Globus pallidus (tissue), 1 donor: Measurements from ENCODE around the gene CAPSL.
"Not testable (repeated sequence)": the region's sequence is repeated elsewhere in the genome, so short reads cannot be mapped to it uniquely, and the experiment has no call there.

Experiments
- DNase-seq: peaks from one replicate; pipeline ENCODE4 v3.0.0-alpha.2; 2015; ENCODE audit warnings: low spot score

Gene CAPSL

DNA sequence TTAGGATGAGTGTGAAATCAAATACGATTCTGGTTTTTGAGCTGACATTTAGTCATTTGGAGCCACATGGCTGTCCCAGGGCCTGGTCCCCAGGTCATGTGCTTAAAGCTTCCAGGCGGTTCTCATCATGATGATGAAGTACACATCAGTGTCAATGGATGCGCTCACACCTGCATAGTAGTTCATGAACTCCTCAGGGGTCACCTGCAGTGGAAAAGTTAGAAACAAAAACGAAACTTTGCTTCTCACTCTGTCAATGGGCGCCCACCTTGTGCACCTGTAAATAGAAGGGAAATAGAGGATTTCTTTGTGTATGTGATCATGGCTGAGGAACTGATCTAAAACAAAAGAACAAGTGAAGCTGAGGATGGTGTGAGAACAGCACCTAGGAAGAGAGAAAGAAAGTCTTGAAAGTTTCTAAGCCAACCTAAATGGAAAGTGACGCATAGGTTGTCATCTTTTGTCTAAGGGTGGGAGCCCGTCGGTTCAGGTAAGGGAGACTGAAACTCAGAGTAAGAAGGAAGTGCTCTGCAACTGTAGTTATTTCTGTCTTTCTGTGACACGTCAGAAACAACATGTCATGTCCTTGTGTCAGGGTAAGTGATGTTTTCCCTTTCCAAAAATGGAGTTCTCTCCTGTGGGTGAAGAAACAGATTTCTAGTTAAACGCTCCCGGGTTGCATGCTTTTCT lies 33.8 kb downstream of the CAPSL start:
- DNase-seq = no peak

DNA sequence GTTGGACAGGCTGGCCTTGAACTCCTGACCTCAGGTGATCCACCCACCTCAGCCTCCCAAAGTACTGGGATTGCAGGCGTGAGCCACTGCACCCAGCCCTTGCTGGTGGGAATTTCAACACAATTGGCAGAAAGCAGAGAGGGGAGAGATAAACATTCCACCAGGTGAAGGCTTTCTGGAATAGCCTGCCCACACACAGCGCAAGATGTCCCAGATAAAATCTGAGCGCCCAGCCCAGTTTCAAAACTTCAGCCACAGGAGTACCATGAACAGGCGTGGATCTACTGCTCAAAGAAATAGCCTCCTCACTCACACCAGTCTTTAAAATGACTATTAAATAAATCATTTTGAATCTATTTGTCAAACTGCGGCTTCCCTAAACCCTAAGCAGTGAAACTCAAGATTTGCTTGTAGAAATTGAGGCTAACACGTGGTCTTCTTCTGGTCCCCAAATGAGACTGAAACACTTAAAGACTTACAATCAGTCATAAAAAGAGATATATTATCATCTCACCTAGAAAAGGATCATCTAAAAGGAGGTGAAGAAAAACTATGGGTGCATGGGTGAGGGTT lies 34.7 kb downstream of the CAPSL start:
- DNase-seq = no peak

DNA sequence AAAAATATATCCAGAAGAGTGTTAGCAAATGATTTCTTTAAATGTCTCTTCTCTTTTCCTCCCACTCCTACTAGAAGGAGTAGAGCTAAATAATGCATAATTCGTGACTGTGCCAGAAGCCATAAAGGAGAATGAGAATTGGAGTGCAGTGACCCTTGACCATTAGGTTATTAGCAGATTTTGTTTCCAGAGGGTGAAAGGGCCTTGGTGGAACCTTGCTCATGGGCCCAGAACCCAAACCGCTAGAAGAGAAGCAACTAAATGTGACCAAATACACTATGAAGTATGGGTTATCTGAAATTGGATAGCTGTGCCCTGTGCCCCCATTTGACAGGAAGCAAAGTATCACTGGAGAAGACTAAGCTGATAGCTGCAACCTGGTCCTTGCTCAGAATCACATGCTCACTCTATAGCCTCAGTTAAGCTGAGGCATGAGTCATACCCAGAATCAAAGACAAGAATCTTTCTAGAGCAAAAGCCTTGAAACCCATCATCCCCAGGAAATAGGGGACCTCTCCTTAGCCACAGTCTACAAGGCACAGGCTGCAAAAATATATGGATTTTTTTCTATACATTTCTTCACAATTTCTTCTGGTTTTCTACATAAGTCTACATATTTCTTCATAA lies 36.3 kb downstream of the CAPSL start:
- DNase-seq = no peak

DNA sequence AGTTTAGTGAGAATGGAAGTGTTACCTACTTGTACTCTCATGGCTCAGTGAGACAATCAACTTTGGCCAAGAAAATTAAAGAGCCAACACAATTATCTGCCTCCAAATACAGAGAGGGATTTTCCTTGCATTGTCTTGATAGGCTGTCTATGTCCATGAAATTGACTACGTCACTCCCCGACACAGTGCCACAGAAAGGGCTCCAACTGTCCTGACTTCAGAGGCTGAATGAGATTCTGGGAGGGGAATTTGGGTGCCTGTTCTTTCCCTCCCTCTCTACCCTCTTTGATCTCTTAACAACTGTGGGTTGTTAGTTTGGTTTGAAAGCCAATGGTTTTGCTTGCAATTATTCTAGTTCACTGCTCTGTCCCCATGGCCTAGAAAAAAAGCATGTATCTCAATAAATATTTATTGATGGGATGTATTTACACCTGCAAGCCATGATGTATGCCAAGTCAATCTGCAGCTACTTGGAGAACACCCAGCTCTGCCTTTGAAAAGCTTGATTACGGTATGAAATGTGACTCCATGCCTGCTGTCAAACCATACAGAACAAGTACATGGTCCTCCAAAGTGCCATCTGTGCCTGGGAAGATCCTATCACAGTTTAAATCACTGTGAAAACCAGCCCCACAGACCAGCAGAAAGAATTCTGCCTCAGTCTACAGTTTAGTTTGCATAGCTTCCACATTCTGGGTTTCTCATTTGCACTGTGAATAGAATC lies 37.3 kb downstream of the CAPSL start:
- DNase-seq = no peak

DNA sequence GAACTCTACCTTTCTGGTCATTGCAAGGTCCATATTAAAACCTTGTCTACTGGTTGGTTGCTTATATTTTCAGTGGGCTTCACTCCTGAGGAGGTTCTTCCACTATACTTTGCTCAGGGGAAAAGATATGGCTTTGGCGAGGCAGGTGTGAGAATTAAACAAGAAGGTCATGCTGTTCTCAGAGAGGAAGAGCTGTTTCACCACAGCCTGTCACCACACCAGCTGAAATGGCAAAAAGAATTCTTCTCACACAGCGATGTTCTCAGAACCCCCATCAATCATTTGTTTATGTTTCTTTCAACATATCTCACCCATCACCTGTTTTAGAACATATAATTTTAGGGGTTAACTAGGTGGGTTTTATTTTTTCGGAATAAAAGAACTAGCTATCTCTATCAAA lies 38.6 kb downstream of the CAPSL start:
- DNase-seq = no peak

DNA sequence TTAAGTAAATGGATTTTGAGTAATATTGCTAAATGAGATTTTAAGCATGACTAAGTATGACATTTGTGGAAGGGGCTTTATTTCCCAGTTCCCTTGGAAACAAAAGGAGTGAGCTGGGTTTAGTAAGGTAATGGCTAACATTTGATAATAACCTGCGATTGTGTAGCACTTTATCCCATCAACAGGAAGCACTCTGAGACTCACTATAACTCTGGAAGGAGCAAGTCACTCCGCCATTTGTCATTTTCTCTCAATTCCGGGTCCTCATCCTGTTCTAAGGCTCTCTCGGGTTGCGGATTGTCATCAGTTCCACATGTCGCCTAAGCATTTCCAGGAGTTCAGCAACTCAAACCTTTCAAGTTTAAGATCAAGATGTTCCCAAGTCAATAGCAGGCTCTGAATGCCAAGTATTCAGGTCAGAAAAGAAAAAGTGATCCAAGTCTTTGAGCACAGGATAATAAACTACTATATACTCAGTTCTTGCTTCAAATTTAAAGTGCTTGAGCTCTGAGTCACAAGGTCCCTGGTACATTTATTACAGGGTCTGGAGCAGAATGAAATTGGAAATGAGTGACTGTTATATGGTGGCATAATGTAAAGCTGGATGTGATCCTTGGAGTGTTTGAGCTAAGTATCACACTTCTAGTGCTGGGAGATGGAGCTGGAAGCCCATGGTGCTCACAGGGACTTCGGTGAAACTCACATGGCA lies 39.3 kb downstream of the CAPSL start:
- no peak for DNase-seq

DNA sequence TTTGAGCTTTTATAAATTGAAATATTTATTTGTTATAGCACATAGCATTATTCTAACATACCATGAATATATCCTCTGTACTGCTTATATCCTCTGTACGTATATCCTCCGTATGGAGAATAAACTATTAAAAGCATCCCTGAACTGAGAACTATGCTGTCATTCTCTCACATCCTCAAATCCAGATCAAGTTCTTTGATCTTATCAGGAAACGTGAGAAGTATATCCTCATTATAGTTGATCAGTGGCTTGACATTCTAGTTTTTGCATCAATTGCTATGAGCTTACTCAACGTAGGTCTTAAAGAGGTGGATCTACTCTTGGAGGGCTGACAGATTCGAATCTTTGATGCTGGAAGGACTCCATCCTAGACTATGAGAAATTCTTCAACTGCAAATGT lies 44.3 kb downstream of the CAPSL start:
- DNase-seq = no peak

DNA sequence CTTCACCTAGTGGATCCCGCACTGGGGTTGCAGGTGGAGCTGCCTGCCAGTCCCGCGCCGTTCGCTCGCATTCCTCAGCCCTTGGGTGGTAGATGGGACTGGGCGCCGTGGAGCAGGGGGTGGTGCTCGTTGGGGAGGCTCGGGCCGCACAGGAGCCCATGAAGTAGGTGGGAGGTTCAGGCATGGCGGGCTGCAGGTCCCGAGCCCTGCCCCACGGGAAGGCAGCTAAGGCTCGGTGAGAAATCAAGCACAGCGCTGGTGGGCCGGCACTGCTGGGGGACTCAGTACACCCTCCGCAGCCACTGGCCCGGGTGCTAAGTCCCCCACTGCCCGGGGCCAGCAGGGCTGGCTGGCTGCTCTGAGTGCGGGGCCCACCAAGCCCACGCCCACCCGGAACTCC lies 45.6 kb downstream of the CAPSL start:
- not testable (repeated sequence) for DNase-seq

DNA sequence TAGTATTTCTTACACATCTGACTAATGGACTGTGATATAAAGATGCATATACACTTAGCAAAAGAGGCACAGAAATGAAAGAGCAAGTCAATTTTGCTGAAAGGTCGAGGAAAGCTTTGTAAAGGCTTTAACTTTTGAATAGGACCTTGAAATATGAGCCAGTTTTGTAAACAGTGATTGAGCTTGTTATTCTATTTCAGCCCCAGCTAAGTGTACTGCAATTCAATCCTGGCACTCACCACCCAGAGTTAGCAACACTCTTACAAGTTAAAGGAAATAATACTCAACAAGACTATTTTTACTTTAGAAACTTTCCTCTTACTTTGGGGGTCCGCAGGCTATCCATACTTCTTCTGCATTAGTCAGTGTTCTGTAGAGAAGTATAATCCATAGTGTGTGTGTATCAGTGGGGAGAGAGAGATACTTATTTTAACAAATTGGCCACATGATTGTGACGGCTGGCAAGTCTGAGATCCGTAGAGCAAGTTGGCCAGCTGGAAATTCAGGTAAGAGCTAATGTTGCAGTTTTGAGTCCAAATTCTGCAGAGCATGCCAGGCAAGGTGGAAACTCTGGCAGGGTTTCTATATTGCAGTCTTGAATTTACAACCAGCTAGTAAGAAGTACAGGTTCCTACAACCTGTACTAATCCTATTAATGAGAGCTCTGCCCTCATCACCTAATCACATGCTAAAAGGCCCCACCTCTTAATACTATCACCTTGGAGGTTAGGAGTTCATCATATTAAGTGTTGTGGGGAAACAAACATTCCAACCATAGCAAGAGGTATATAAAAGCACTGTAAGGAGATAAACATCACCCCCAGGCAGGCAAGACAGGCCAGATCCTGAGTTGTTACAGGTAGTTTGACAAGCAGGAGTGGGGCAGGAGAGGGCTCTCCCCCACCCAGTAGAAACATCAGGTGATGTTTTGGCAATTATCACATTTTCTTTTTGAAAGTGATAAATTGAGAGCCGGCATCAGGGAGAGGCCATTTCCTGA lies 48.1 kb downstream of the CAPSL start:
- DNase-seq = no peak

DNA sequence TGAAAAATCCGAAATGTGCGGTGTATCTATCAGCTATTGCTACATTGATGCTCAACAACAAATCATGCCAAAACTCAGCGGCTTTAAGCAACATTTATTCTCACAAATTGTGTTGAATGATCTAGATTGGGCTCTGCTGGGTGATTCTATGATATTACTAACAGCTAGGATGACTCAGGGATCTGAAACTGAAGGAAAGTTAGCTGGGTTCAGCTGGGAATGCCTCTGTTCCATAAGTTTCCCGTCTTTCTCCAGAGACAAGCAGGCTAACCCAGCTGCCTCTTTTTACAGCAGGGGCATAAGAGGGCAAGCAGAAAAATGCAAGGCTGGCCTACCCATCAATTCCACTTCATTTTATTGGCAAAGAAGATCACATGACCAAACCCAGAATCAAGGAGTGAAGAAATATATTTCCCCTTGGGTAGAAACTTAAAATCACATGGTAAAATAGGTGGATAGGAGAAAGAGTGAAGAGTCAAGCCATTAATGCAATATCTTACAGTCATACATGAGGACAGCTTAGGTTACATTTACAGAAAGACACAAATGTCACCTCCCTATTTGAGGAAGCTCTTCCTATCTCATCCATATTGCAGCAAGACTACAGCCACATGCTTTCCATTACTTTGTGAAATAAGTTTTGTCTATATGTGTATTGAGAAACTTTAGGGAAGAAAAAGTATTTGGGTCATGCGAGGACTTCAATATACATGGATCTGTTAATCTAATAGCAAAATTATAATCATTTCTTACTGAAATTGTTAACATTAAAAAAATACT lies 50.9 kb downstream of the CAPSL start:
- no peak for DNase-seq

DNA sequence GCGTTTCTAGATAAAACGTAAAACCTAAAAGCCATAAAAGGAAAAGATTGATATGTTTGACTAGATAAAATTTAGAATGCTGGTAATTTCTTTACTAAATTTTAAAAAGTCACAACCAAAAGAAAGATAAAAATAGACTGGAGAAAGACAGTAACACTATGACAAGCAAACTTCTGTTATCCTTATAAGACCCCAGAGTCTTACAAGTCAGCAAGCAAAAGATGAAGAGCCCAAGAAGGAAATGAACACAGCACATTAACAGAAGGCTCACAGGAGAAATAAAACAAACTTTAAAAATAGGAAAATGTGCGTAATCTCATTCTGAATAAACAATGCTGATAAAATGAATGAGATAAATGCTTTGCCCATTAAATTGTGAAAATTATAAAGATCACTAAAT lies 52.0 kb downstream of the CAPSL start:
- no peak for DNase-seq

DNA sequence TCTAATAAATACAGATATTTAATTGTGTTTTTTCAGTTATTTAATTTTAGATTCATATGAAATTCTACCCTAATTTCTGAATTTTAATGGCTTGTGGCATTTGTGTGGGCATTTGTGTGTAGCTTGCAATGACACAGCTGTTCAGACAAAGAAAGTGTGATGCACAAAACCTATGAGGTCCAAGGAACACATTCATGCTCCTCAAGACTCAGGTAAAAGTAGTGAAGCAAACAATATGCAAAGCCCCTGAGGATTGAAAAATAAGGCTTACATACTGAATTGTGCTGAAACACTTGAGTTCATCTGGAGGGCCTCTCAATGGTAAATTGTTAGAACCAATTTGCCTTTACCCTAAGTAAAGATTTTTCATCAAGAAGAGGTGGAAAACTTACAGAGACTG lies 53.6 kb downstream of the CAPSL start:
- no peak for DNase-seq

DNA sequence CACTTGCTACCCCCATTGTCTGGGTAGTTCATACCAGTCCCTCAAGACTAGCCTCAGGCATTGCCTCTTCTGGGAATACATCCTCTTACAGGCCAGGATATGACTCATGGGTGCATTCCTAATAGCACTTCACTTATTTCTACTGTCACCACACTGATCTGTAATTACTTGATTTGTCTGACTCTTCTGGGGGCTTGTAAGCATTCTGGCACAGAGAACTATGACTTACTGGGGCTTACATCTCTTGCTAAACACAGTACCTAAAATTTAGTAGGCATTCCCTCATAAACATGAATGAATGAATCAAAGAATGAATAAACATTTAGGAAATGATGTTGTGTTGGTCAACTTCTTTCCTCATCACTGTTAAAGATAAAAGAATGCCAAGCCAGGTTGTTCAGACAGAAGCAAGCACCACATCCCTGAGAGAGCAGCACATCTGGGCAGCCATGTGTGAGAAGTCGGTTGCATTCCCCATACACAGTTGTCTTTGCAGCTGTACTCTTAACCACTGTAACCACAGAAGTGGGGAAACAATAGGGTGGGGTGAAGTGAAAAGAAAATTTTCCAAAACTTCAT lies 54.1 kb downstream of the CAPSL start:
- no peak for DNase-seq

DNA sequence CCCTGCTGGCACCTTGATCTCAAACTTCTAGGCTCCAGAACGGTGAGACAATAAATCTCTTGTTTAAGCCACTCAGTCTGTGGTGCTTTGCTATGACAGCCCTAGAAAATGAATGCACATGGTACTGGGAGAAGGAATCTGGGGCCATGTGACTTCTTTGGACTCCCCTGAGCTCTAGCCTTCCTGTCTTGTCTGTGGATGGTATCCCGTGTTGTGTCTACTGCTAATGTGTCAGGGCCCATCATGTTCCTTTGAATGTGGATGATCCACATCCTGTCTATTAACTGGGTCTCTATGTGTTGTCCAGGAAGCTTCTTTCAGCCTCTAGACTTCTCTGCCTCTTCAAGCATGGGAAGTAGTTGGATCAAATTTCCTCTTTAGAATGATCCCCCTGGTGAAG lies 56.7 kb downstream of the CAPSL start:
- DNase-seq = no peak

DNA sequence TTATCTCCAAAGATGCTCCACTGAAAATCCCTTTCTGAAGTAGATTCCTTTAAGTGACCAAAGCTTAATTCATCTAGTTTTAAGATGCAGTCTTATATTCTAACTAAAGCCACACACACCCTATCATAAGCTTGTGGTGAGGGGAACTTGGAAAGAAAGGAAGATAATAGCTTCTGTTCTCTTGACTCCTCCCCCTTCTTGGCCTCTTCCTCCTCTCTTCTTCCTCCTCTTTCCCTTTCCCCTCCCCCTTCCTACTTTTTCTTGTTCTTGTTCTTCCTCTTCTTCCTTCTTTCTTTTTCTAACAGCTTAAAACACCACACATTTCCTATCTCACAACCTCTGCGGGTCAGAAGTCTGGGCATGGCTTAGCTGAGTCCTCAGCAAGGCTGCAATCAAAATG lies 58.3 kb downstream of the CAPSL start:
- no peak for DNase-seq

DNA sequence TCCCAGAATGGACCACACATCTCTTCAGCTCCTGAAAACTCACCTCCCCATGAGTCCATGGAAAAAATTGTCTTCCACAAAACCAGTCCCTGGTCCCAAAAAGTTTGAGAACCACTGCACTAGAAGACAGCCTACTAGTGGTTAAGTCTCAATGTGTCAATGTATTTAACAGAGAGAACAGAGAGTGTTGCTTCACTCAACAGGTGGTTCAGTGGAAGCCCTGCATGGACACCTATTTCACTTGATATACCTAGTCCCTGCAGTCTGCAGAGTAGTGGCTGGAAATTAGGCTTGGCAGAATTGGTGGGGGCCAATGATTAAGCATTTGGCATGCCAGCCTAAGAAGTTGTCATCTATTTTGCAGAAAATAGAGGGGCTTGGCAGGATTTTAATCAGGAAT lies 58.8 kb downstream of the CAPSL start:
- no peak for DNase-seq

DNA sequence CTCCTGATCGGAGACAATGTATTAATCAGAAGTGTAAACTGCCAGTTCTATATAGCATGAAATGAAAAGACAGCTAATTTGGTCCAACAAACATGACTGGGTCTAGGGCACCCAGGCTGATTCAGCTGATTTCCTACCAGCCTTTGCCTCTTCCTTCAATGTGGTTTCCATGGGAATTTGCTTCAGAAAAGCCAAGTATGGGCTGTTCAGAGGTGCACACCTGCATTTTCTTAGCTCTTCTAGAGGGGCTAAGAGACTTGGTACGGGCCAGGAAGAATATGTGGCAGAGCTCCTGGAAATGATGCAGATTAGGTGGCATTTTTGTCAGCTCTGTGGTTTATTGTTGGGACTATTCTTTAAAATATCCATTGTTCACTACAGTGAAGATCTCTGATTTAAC lies 59.3 kb downstream of the CAPSL start:
- DNase-seq = no peak

DNA sequence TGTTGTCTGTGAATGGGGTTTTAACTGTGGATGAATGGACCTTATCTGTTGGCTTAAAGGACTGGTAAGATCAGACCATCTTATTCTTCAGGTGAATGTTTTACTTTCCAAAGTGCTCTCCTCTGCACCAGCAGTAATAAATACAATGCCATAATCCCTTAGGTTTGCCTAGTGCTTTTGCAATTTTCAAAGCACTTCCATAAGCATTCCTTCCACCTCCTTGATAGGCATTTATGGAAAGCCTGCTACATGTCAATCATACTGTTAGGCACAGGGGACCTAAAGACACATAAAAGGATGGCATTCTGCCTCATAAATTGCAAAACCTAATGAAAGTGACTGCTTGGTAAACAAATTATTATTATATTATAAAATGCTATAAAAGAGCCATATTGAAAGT lies 60.3 kb downstream of the CAPSL start:
- no peak for DNase-seq

DNA sequence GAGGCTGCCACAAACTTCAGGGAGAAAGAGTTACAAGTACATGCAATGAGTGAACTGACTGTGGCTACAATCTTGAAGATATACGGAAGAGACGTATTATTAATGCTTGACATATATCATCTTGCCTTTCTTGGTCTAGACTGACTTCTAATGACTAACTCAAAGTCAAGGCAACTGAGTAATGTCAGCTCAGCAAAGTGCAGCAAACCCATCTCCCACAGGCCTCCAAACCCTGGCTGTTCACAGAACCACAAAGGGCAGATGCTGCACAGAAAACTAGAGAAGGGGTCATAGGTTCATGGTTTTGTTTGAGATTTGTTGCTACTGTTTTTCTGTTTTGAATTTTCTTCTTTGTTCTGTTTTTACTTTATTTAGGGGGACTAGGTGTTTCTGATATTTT lies 60.8 kb downstream of the CAPSL start:
- no peak for DNase-seq

DNA sequence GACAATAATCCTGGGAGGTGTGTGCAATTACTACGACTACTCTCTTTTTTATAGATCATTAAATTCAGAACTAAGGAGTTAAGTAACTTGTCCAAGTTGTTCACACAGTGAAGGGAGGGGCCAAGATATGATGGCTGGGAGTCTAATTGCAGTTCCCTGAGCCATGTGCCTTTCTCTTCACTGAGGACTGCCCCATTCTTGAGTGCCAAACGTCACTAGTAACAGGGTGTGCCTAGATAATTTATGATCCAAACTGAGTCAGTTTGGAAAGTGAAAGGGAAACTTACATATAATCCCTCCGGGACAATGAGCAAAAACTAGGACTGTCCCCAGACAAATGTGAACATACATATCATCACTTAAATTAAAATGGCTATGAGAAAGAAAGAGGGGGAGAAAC lies 61.5 kb downstream of the CAPSL start:
- no peak for DNase-seq
